Activated CD4-positive, alpha-beta T cell treated with anti-CD3 and anti-CD28 coated beads for 36 hours (primary cell): ENCODE results near the gene ATAD3C. TPM values are rescaled to one million over a fixed set of nuclear protein-coding genes. Genes with fewer than 3 reads are reported as not detected.
"Not testable (repeated sequence)": the region's sequence is repeated elsewhere in the genome, so short reads cannot be mapped to it uniquely, and the experiment has no call there.

Source experiments
- ATAC-seq: fragments of 200-7000 bp; cut with Tn5 transposase; one replicate; pipeline ENCODE4 v1.10.0; 2021; ENCODE audit warnings: mild to moderate bottlenecking, moderate library complexity
- CTCF ChIA-PET: fragments of 350-600 bp; sonication (Branson Sonifier 250); formaldehyde crosslinking; loops from one replicate; lab custom pipeline; 2021; ENCODE audit warnings: antibody characterized with exemption; lab: Charles Lee
- POLR2A ChIA-PET: fragments of 350-600 bp; sonication (Branson Sonifier 250); formaldehyde crosslinking; loops from one replicate; lab custom pipeline; 2021; ENCODE audit warnings: antibody characterized with exemption, inconsistent platforms; lab: Charles Lee
- DNase-seq: peaks from one replicate; pipeline ENCODE4 v3.0.0-alpha.2; 2020
- H3K27ac Mint-ChIP-seq: one replicate; pipeline ENCODE4 v1.8.0; 2021; ENCODE audit warnings: mixed read lengths
- H3K27me3 Mint-ChIP-seq: one replicate; pipeline ENCODE4 v1.8.0; 2021; ENCODE audit warnings: mixed read lengths
- H3K36me3 Mint-ChIP-seq: one replicate; pipeline ENCODE4 v1.8.0; 2021; ENCODE audit warnings: low read depth, mixed read lengths
- H3K4me1 Mint-ChIP-seq: one replicate; pipeline ENCODE4 v1.8.0; 2021; ENCODE audit warnings: mixed read lengths
- H3K4me3 Mint-ChIP-seq: one replicate; pipeline ENCODE4 v1.8.0; 2021; ENCODE audit warnings: mild to moderate bottlenecking, moderate library complexity, mixed read lengths
- H3K9me3 Mint-ChIP-seq: one replicate; pipeline ENCODE4 v1.8.0; 2021; ENCODE audit warnings: low read depth, mixed read lengths
- intact Hi-C, 2 experiments: fragments of 100-400 bp; cut with DNase I in 1 of 2; cut with micrococcal nuclease in 1 of 2; formaldehyde crosslinking; loops; one replicate each; pipeline versions ENCODE4 v1.14.2 to v1.15.1; 2022 to 2024; cut with DNase I, micrococcal nuclease
- total RNA-seq, 2 experiments: library from RNA; stranded (reverse); gene quantifications; one replicate each; pipeline ENCODE4 v1.2.3, GENCODE V29; 2021

Gene ATAD3C
- total RNA-seq, 2 experiments from 2014 or later = 0.30 to 0.39 TPM

GRCh38 chr1:1406821-1407635 lies 42.5 kb upstream of the ATAD3C start, which contains the start of gene MRPL20:
TSS of gene MRPL20 (minus strand) at chr1:1407293. CDS start at chr1:1407217, 76 bp downstream.
- DNase-seq (peak; percentile 98), ATAC-seq (peak; percentile 95)
- H3K4me1 Mint-ChIP-seq = peaks cover 41% of the 10 kb centered on the region
- peak within 1 kb of the TSS; percentile 92 for H3K4me3 Mint-ChIP-seq
- intact Hi-C loops = loop anchor here (1.0 to 10.0 kb wide), 12 partner anchors 8 to 498 kb away; partner anchors contain the start of genes AURKAIP1 (in 2 of the 2), CCNL2 (in 2 of the 2), PUSL1 (in 2 of the 2) and ATAD3B (in 1 of the 2)
- no peaks in the 10 kb centered on the region for H3K27me3 Mint-ChIP-seq
- H3K36me3 Mint-ChIP-seq = peaks cover 57% of the 10 kb centered on the region
- peak within 1 kb of the TSS; percentile 91 for H3K27ac Mint-ChIP-seq
- POLR2A ChIA-PET = interaction anchor here (0.6 to 1.5 kb wide), 4 partner anchors 8 to 448 kb away, joined by 3 to 9 read pairs (median 5); partner anchors contain the start of genes AURKAIP1, CCNL2 and NOC2L
- CTCF ChIA-PET = interaction anchor here (0.8 to 2.0 kb wide), 6 partner anchors 8 to 272 kb away, joined by 3 to 11 read pairs (median 4); partner anchors contain the start of gene CCNL2
- H3K9me3 Mint-ChIP-seq = no peaks in the 10 kb centered on the region

- H3K4me3 Mint-ChIP-seq = peak overlapping the region; percentile 92
- no peaks in the 10 kb centered on the region for H3K9me3 Mint-ChIP-seq
- ChIA-PET CTCF (interaction anchor here (0.8 to 2.0 kb wide), 6 partner anchors 9 to 271 kb away, joined by 3 to 11 read pairs (median 4); partner anchors contain the start of gene CCNL2), POLR2A (interaction anchor here (0.6 to 1.5 kb wide), 5 partner anchors 8 to 449 kb away, joined by 3 to 9 read pairs (median 3); partner anchors contain the start of genes AURKAIP1, CCNL2 and NOC2L)
- H3K36me3 Mint-ChIP-seq = peaks cover 50% of the 10 kb centered on the region
- peak; percentile 7 for ATAC-seq
- no peaks in the 10 kb centered on the region for H3K27me3 Mint-ChIP-seq
- peak overlapping the region; percentile 80 for H3K27ac Mint-ChIP-seq
- peaks cover 35% of the 10 kb centered on the region for H3K4me1 Mint-ChIP-seq
- intact Hi-C loops = loop anchor here (1.0 to 10.0 kb wide), 12 partner anchors 8 to 497 kb away; partner anchors contain the start of genes AURKAIP1 (in 2 of the 2), CCNL2 (in 2 of the 2), PUSL1 (in 2 of the 2) and ATAD3B (in 1 of the 2)
- DNase-seq = peak; percentile 52
Measured at GRCh38 chr1:1407636-1408318, 41.7 kb upstream of the ATAD3C start.

GRCh38 chr1:1410238-1410637 lies 39.3 kb upstream of the ATAD3C start:
- Mint-ChIP-seq H3K36me3 (peaks cover 32% of the 10 kb centered on the region), H3K4me1 (peaks cover 21% of the 10 kb centered on the region)
- CTCF ChIA-PET, DNase-seq, H3K4me3 Mint-ChIP-seq, intact Hi-C loops, H3K27ac Mint-ChIP-seq, H3K9me3 Mint-ChIP-seq, H3K27me3 Mint-ChIP-seq, ATAC-seq, POLR2A ChIA-PET: not testable (repeated sequence)

GRCh38 chr1:1411626-1412025 lies 37.9 kb upstream of the ATAD3C start:
- Mint-ChIP-seq H3K9me3 (no peaks in the 10 kb centered on the region), H3K27ac (no peak overlapping the region), H3K4me3 (no peak overlapping the region), H3K36me3 (peaks cover 19% of the 10 kb centered on the region), H3K27me3 (no peaks in the 10 kb centered on the region), H3K4me1 (peaks cover 12% of the 10 kb centered on the region)
- ChIA-PET POLR2A (no interaction called here), CTCF (no interaction called here)
- DNase-seq = no peak
- intact Hi-C loops = no loop called here
- no peak for ATAC-seq

- H3K27me3 Mint-ChIP-seq, CTCF ChIA-PET, H3K9me3 Mint-ChIP-seq, H3K4me3 Mint-ChIP-seq, DNase-seq, intact Hi-C loops, ATAC-seq, POLR2A ChIA-PET: not testable (repeated sequence)
- Mint-ChIP-seq H3K36me3 (peaks cover 15% of the 10 kb centered on the region), H3K4me1 (peaks cover 12% of the 10 kb centered on the region), H3K27ac (peak overlapping the region; percentile 5)
Measured at GRCh38 chr1:1412311-1412902, 37.1 kb upstream of the ATAD3C start.

GRCh38 chr1:1415751-1416150 lies 33.7 kb upstream of the ATAD3C start:
- Mint-ChIP-seq H3K27me3 (no peaks in the 10 kb centered on the region), H3K9me3 (no peaks in the 10 kb centered on the region), H3K4me1 (peaks cover 5% of the 10 kb centered on the region), H3K36me3 (peaks cover 3% of the 10 kb centered on the region), H3K4me3 (no peak overlapping the region), H3K27ac (no peak overlapping the region)
- CTCF ChIA-PET = no interaction called here
- no peak for ATAC-seq
- DNase-seq = no peak
- intact Hi-C loops = no loop called here
- POLR2A ChIA-PET = no interaction called here

GRCh38 chr1:1417396-1417795 lies 32.1 kb upstream of the ATAD3C start:
- H3K27ac Mint-ChIP-seq, H3K4me3 Mint-ChIP-seq, H3K4me1 Mint-ChIP-seq, H3K9me3 Mint-ChIP-seq, CTCF ChIA-PET, DNase-seq, ATAC-seq, H3K27me3 Mint-ChIP-seq, POLR2A ChIA-PET, intact Hi-C loops, H3K36me3 Mint-ChIP-seq: not testable (repeated sequence)

GRCh38 chr1:1417825-1418463 lies 31.5 kb upstream of the ATAD3C start:
- H3K36me3 Mint-ChIP-seq, H3K27me3 Mint-ChIP-seq, H3K4me3 Mint-ChIP-seq, POLR2A ChIA-PET, H3K4me1 Mint-ChIP-seq, H3K27ac Mint-ChIP-seq, intact Hi-C loops, CTCF ChIA-PET, H3K9me3 Mint-ChIP-seq: not testable (repeated sequence)
- peak; percentile 47 for ATAC-seq
- peak; percentile 37 for DNase-seq

GRCh38 chr1:1418464-1419362 lies 30.8 kb upstream of the ATAD3C start:
- H3K27me3 Mint-ChIP-seq = peaks cover 6% of the 10 kb centered on the region
- CTCF ChIA-PET = no interaction called here
- DNase-seq (no peak), ATAC-seq (no peak)
- H3K9me3 Mint-ChIP-seq = no peaks in the 10 kb centered on the region
- no peak overlapping the region for H3K27ac Mint-ChIP-seq
- no peaks in the 10 kb centered on the region for H3K36me3 Mint-ChIP-seq
- no peak overlapping the region for H3K4me3 Mint-ChIP-seq
- POLR2A ChIA-PET = no interaction called here
- peaks cover 5% of the 10 kb centered on the region for H3K4me1 Mint-ChIP-seq
- intact Hi-C loops = no loop called here

GRCh38 chr1:1419363-1419812 lies 30.1 kb upstream of the ATAD3C start:
- Mint-ChIP-seq H3K27ac (no peak overlapping the region), H3K27me3 (peaks cover 6% of the 10 kb centered on the region), H3K36me3 (no peaks in the 10 kb centered on the region), H3K9me3 (no peaks in the 10 kb centered on the region), H3K4me1 (peaks cover 5% of the 10 kb centered on the region), H3K4me3 (no peak overlapping the region)
- DNase-seq = no peak
- ATAC-seq = no peak
- intact Hi-C loops = no loop called here
- POLR2A ChIA-PET = interaction anchor here (0.6 kb wide), 1 partner anchor 16 kb away, joined by 3 read pairs; no protein-coding TSS in a partner anchor
- CTCF ChIA-PET = no interaction called here
